Heart left ventricle (tissue), 13 donors: ENCODE measurements around the gene OMG.

Source experiments
- POLR2A ChIP-seq, 2 donors: fragments of 450-650 bp; IDR thresholded peaks; one replicate each; pipeline ENCODE4 v1.6.1; 2017; ENCODE audit warnings: antibody characterized with exemption in 2 of 2, mild to moderate bottlenecking in 2 of 2, moderate library complexity in 2 of 2
- TF ChIP-seq, protein P1 (sequence below), 12 donors: fragments of 200-600 bp; sonication (generic) in 4 of 12; IDR thresholded peaks; one replicate each; pipeline versions ENCODE4 v1.5.0 to v1.8.0; 2018 to 2022; ENCODE audit warnings: antibody characterized with exemption in 12 of 12, mild to moderate bottlenecking in 5 of 12
- donor health status: ischemic (EF 13 %, LVEDD 7.1; RV severe dilation, severe dysfunction).
- donor health status: DM: no; HTN: yes; CAD: no.
- donor health status: DM: no; HTN: no; CAD: no.
- donor health status: ischemic (EF 25% LVEDD 6.9; RV normal size, moderate dysfunction).
- donor health status: ischemic (EF 25% LVEDD 5.7; RV mildly dilated, moderate dysfunction).
- donor health status: ischemic (EF 35%, LVEDD 5.7; RV mildly dilated, moderate dysfunction).
- donor health status: nonischemic (EF 11% LVEDD 7.7; RV severe dilation, severe dysfunction).
- donor health status: DM: yes; HTN: yes; CAD: no.
- donor health status: PGD.
- donor health status: ischemic (EF 29% LVEDD 5.4; RV normal size, mild dysfunction).
- donor health status: nonischemic (EF 23%, LVEDD 6.1; RV moderate dilation, normal function).

DNA sequence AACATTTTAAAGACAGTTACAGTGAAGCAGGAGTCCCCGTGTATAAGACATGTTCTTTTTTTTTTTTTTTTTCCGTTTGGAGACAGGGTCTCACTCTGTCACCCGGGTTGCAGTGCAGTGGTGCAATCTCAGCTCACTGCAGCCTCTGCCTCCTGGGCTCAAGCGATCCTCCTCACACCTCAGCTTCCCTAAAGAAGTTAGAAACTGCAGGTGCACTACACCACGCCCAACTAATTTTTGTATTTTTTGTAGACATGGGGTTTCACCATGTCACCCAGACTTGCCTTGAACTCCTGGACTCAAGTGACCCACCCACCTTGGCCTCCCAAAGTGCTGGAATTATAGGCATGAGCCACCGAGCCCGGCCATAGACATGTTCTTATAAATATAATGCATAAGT, 13.8 kb upstream of the OMG start:
- TF ChIP-seq, protein P1, sequence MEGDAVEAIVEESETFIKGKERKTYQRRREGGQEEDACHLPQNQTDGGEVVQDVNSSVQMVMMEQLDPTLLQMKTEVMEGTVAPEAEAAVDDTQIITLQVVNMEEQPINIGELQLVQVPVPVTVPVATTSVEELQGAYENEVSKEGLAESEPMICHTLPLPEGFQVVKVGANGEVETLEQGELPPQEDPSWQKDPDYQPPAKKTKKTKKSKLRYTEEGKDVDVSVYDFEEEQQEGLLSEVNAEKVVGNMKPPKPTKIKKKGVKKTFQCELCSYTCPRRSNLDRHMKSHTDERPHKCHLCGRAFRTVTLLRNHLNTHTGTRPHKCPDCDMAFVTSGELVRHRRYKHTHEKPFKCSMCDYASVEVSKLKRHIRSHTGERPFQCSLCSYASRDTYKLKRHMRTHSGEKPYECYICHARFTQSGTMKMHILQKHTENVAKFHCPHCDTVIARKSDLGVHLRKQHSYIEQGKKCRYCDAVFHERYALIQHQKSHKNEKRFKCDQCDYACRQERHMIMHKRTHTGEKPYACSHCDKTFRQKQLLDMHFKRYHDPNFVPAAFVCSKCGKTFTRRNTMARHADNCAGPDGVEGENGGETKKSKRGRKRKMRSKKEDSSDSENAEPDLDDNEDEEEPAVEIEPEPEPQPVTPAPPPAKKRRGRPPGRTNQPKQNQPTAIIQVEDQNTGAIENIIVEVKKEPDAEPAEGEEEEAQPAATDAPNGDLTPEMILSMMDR (IDR thresholded peaks at IDR 0.05): no peak
- TF ChIP-seq POLR2A (IDR thresholded peaks at IDR 0.05): no peak
